ENCODE data around the gene ATP6V1G3. TPM values are rescaled to one million over a fixed set of nuclear protein-coding genes. Genes with fewer than 3 reads are reported as not detected.

The ATP6V1G3 gene
- total RNA-seq, 2 donors from 2014 or later: not detected

DNA sequence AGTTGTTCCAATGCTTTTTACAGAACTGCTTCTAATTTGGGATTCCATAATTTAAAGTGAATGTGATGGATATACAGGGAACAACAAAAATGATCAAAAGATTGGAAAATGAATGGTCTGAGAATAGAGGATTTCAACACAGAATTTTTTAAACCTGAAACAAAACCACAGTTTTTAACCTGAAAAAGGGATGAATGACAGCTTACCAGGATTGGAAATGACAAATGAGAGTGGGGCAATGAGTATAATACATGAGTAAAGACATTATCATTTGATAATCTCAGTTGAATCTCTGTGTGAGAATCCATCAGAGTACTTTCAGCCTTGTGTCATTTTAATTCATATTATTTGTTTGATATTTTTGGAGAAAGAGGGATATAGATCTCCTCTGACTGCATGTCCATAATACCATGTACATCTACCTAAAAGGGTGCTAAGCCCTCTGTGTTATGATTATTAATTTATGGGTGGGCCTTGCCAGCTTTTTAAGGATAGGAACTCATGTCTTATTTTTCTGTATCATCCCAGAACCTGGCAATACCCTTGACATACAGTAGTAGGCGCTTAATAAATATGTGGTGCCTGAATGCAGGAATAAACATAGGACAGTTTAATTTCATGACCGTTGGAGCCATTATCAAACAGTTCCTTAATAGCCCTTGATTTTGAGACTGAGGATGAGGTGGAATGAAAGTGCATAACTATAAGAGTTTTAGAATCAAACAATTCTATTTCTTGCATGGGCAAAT, 12.4 kb upstream of the ATP6V1G3 start:
- no peaks in the 10 kb centered on the region for H3K36me3 Mint-ChIP-seq (ENCODE audit: low read depth)
- no peak overlapping the region for H3K4me3 Mint-ChIP-seq
- H3K27ac Mint-ChIP-seq: no peak overlapping the region
- H3K27me3 Mint-ChIP-seq: no peaks in the 10 kb centered on the region
- no peak for ATAC-seq (replicated peaks)
- peaks cover 29% of the 10 kb centered on the region for H3K4me1 Mint-ChIP-seq
- H3K9me3 Mint-ChIP-seq: no peaks in the 10 kb centered on the region

GRCh38 chr1:198550941-198551524, 10.6 kb upstream of the ATP6V1G3 start:
- Mint-ChIP-seq H3K4me1 (peaks cover 15% of the 10 kb centered on the region), H3K27me3 (no peaks in the 10 kb centered on the region), H3K27ac (no peak overlapping the region), H3K9me3 (peaks cover 10% of the 10 kb centered on the region), H3K4me3 (no peak overlapping the region), H3K36me3 (ENCODE audit: low read depth) (no peaks in the 10 kb centered on the region)
- no peak for ATAC-seq (replicated peaks)

GRCh38 chr1:198549866-198550265, 9.4 kb upstream of the ATP6V1G3 start:
- no peaks in the 10 kb centered on the region for H3K27me3 Mint-ChIP-seq
- peaks cover 8% of the 10 kb centered on the region for H3K4me1 Mint-ChIP-seq
- ATAC-seq (replicated peaks): peak; percentile 52
- no peak overlapping the region for H3K4me3 Mint-ChIP-seq
- no peaks in the 10 kb centered on the region for H3K36me3 Mint-ChIP-seq (ENCODE audit: low read depth)
- no peak overlapping the region for H3K27ac Mint-ChIP-seq
- peaks cover 10% of the 10 kb centered on the region for H3K9me3 Mint-ChIP-seq

DNA sequence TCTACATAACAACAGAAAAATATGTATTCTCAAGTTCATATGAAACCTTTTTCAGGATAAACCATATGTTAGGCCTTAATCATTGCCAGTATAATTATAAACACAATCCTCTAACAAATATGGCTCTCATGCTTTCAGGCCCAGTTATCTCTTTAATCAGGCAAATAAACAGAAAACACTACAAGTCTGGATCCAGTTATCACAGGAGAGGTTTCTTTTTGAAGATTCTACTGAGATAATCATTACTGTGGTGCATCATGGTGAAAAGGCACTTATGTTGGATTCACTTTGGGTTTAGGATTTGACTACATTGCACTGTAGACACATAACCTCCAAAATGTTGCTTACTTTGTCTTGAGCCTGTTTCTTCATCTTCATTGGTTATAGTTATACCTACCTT, 8.4 kb upstream of the ATP6V1G3 start:
- Mint-ChIP-seq H3K27me3 (no peaks in the 10 kb centered on the region), H3K27ac (no peak overlapping the region), H3K4me3 (no peak overlapping the region), H3K9me3 (peaks cover 10% of the 10 kb centered on the region), H3K4me1 (peaks cover 5% of the 10 kb centered on the region), H3K36me3 (ENCODE audit: low read depth) (no peaks in the 10 kb centered on the region)
- no peak for ATAC-seq (replicated peaks)

DNA sequence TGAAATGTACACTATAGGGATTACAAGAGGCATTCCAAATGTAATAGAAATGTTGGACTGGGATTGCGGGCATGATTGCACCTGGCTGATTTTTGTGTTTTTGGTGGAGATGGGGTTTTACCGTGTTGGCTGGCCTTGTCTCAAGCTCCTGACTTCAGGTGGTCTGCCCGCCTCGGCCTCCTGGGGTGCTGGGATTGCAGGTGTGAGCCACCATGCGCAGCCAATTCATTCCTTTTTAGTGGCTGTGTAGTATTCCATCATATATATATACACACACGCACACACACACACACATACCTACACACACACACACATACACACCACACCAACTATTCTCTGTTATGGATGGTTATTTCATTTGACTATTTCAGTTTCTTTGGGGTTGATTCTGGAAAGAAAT, 4.7 kb upstream of the ATP6V1G3 start:
- H3K36me3 Mint-ChIP-seq (ENCODE audit: low read depth): no peaks in the 10 kb centered on the region
- H3K4me1 Mint-ChIP-seq: peaks cover 16% of the 10 kb centered on the region
- H3K9me3 Mint-ChIP-seq: peaks cover 10% of the 10 kb centered on the region
- no peak overlapping the region for H3K4me3 Mint-ChIP-seq
- no peak for ATAC-seq (replicated peaks)
- no peak overlapping the region for H3K27ac Mint-ChIP-seq
- H3K27me3 Mint-ChIP-seq: no peaks in the 10 kb centered on the region

GRCh38 chr1:198544265-198544664, 3.8 kb upstream of the ATP6V1G3 start:
- Mint-ChIP-seq H3K27ac (peak overlapping the region; percentile 49), H3K9me3 (peaks cover 10% of the 10 kb centered on the region), H3K27me3 (no peaks in the 10 kb centered on the region), H3K36me3 (ENCODE audit: low read depth) (no peaks in the 10 kb centered on the region), H3K4me1 (peaks cover 21% of the 10 kb centered on the region), H3K4me3 (peak overlapping the region; percentile 56)
- no peak for ATAC-seq (replicated peaks)

GRCh38 chr1:198543670-198544260, 3.3 kb upstream of the ATP6V1G3 start:
- no peaks in the 10 kb centered on the region for H3K36me3 Mint-ChIP-seq (ENCODE audit: low read depth)
- H3K27me3 Mint-ChIP-seq: no peaks in the 10 kb centered on the region
- peaks cover 10% of the 10 kb centered on the region for H3K9me3 Mint-ChIP-seq
- H3K27ac Mint-ChIP-seq: peak overlapping the region; percentile 49
- peak overlapping the region; percentile 56 for H3K4me3 Mint-ChIP-seq
- peaks cover 26% of the 10 kb centered on the region for H3K4me1 Mint-ChIP-seq
- no peak for ATAC-seq (replicated peaks)

GRCh38 chr1:198542632-198543031, 2.2 kb upstream of the ATP6V1G3 start:
- H3K4me1 Mint-ChIP-seq: peaks cover 28% of the 10 kb centered on the region
- no peaks in the 10 kb centered on the region for H3K27me3 Mint-ChIP-seq
- peaks cover 10% of the 10 kb centered on the region for H3K9me3 Mint-ChIP-seq
- H3K4me3 Mint-ChIP-seq: no peak overlapping the region
- no peak for ATAC-seq (replicated peaks)
- no peak overlapping the region for H3K27ac Mint-ChIP-seq
- H3K36me3 Mint-ChIP-seq (ENCODE audit: low read depth): no peaks in the 10 kb centered on the region

- ATAC-seq (replicated peaks): no peak
- Mint-ChIP-seq H3K4me1 (peaks cover 28% of the 10 kb centered on the region), H3K27ac (no peak overlapping the region), H3K27me3 (no peaks in the 10 kb centered on the region), H3K4me3 (no peak overlapping the region), H3K9me3 (peaks cover 4% of the 10 kb centered on the region), H3K36me3 (ENCODE audit: low read depth) (no peaks in the 10 kb centered on the region)
Measured at GRCh38 chr1:198541737-198542136, 1.3 kb upstream of the ATP6V1G3 start.

- no peak for ATAC-seq (replicated peaks)
- Mint-ChIP-seq H3K4me3 (peak overlapping the region; percentile 47), H3K27me3 (no peaks in the 10 kb centered on the region), H3K4me1 (peaks cover 27% of the 10 kb centered on the region), H3K36me3 (ENCODE audit: low read depth) (no peaks in the 10 kb centered on the region), H3K9me3 (no peaks in the 10 kb centered on the region), H3K27ac (no peak overlapping the region)
Measured at GRCh38 chr1:198538579-198539364, 1.7 kb downstream of the ATP6V1G3 start.

DNA sequence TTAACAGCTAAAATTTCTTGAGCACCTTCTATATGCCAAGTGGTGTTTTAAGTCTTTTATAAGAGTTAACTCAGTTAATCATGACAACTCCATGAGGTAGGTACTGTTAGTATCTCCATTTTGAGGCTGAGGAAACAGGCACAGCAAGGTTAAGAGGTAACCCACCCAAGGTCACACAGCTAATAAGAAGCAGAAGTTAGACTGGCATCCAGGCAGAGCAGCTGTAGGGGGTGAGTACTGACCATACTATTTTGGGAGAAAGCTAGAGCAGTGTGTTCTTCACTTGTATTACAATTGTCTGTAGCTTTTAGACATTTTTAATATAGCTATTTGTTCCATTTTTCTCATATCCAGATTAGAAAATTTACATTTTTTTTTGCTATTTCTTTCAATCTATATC, 4.8 kb downstream of the ATP6V1G3 start:
- peaks cover 25% of the 10 kb centered on the region for H3K4me1 Mint-ChIP-seq
- H3K27me3 Mint-ChIP-seq: no peaks in the 10 kb centered on the region
- H3K27ac Mint-ChIP-seq: no peak overlapping the region
- H3K9me3 Mint-ChIP-seq: peaks cover 5% of the 10 kb centered on the region
- peak overlapping the region; percentile 15 for H3K4me3 Mint-ChIP-seq
- H3K36me3 Mint-ChIP-seq (ENCODE audit: low read depth): no peaks in the 10 kb centered on the region
- ATAC-seq (replicated peaks): no peak

GRCh38 chr1:198534548-198535418, 5.7 kb downstream of the ATP6V1G3 start:
- Mint-ChIP-seq H3K27me3 (no peaks in the 10 kb centered on the region), H3K9me3 (peaks cover 5% of the 10 kb centered on the region), H3K36me3 (ENCODE audit: low read depth) (no peaks in the 10 kb centered on the region), H3K27ac (peak overlapping the region; percentile 0), H3K4me3 (peak overlapping the region; percentile 68), H3K4me1 (peaks cover 25% of the 10 kb centered on the region)
- ATAC-seq (replicated peaks): peak; percentile 53

GRCh38 chr1:198531891-198532290, 8.6 kb downstream of the ATP6V1G3 start:
- Mint-ChIP-seq H3K27me3 (no peaks in the 10 kb centered on the region), H3K4me1 (peaks cover 19% of the 10 kb centered on the region), H3K9me3 (peaks cover 5% of the 10 kb centered on the region), H3K36me3 (ENCODE audit: low read depth) (no peaks in the 10 kb centered on the region), H3K4me3 (no peak overlapping the region), H3K27ac (no peak overlapping the region)
- ATAC-seq (replicated peaks): no peak

DNA sequence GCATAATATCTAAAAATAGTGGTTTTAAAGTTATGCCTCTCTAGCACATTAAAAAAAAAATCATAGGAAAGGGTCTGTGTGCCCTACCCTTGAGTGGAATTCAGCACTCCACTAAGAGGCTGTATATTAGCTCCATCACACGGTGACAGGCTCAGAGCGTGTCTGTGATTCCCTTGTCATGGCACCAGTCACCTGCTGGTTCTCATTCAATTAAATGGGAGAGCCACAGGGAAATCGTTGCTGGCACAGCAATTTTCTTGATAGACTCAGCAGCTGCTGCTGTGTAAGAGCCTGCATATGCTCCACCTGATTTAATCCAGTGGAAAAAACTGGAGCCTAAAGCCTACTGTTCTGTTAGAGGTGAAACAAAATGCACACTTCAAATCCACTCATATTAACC, 9.5 kb downstream of the ATP6V1G3 start:
- no peak for ATAC-seq (replicated peaks)
- no peak overlapping the region for H3K4me3 Mint-ChIP-seq
- no peaks in the 10 kb centered on the region for H3K27me3 Mint-ChIP-seq
- H3K4me1 Mint-ChIP-seq: peaks cover 19% of the 10 kb centered on the region
- no peaks in the 10 kb centered on the region for H3K36me3 Mint-ChIP-seq (ENCODE audit: low read depth)
- no peak overlapping the region for H3K27ac Mint-ChIP-seq
- H3K9me3 Mint-ChIP-seq: peaks cover 5% of the 10 kb centered on the region

Measured in activated T-helper 17 cell treated with anti-CD3 and anti-CD28 coated beads, Interleukin-2, amount 50 U/mL, for 72 hours (primary cell).